ENCODE results near the gene SPACA7. TPM values are rescaled to one million over a fixed set of nuclear protein-coding genes. Genes with fewer than 3 reads are reported as not detected.

SPACA7 gene
- total and polyA plus RNA-seq, 10 of the 15 experiments (the other 5 are each of a cell fraction or from before 2014, with no cell fraction given), result not detected

GRCh38 chr13:112428704-112429103, 52.5 kb downstream of the SPACA7 start:
- in situ Hi-C loops (cut with MboI), result loop anchor here (25.0 kb wide), 1 partner anchor 1341 kb away; no protein-coding TSS in a partner anchor

More at GRCh38 chr13:112428704-112429103, 52.5 kb downstream of the SPACA7 start:
- ChIA-PET CTCF (no interaction called here), SMC1A (ENCODE audit: uncharacterized antibody, unreplicated experiment) (no interaction called here), RAD21 (ENCODE audit: unreplicated experiment) (no interaction called here), POLR2A (no interaction called here)
- Histone ChIP-seq H3K4me3 (no peak overlapping the region), H3K27me3 (replicated peaks in 1 of 2; ENCODE audit: control insufficient read depth in 2 of 2, insufficient read depth in 2 of 2, low read length in 1 of 2) (no peaks in the 10 kb centered on the region), H3K4me1 (ENCODE audit: control insufficient read depth, insufficient read depth, low read length) (no peaks in the 10 kb centered on the region), H3K4me2 (ENCODE audit: control insufficient read depth, insufficient read depth) (no peak overlapping the region), H2AFZ (ENCODE audit: control insufficient read depth, low read depth, low read length) (no peak overlapping the region), H3K9me3 (replicated peaks; ENCODE audit: control insufficient read depth, insufficient read depth, low read length) (no peaks in the 10 kb centered on the region; the same call in 2 of the 3 replicates), H3K36me3 (ENCODE audit: control insufficient read depth in 2 of 2, insufficient read depth in 2 of 2, low read length in 1 of 2) (no peaks in the 10 kb centered on the region), H3K79me2 (ENCODE audit: control insufficient read depth, insufficient read depth, low read length) (no peaks in the 10 kb centered on the region), H3K27ac (ENCODE audit: control insufficient read depth, insufficient read depth) (no peak overlapping the region), H4K20me1 (ENCODE audit: control insufficient read depth, insufficient read depth) (no peaks in the 10 kb centered on the region), H3K9ac (ENCODE audit: control insufficient read depth, insufficient read depth, low read length) (no peak overlapping the region)
- intact Hi-C loops (cut with micrococcal nuclease; ENCODE audit: unreplicated experiment), result no loop called here
- ATAC-seq, result no peak
- TF ChIP-seq ZZZ3 (IDR thresholded peaks at IDR 0.05; ENCODE audit: control insufficient read depth, insufficient read length, low read depth), result no peak
- TF ChIP-seq GABPA (IDR thresholded peaks at IDR 0.05; ENCODE audit: low read depth), result no peak
- TF ChIP-seq TCF7 (IDR thresholded peaks at IDR 0.05; ENCODE audit: borderline replicate concordance), result no peak
- no peak for TF ChIP-seq ZNF592 (IDR thresholded peaks at IDR 0.05)
- no peak for TF ChIP-seq NRF1 (conservative IDR thresholded peaks at IDR 0.05; ENCODE audit: low read depth, low read length)
- no peak for TF ChIP-seq MXI1 (IDR thresholded peaks at IDR 0.05; ENCODE audit: low read depth, low read length)
- TF ChIP-seq MEF2B (IDR thresholded peaks at IDR 0.05; ENCODE audit: partially characterized antibody, poor library complexity, severe bottlenecking), result no peak
- no peak for TF ChIP-seq SKIL (IDR thresholded peaks at IDR 0.05; ENCODE audit: low read depth, poor library complexity, severe bottlenecking)
- no peak for TF ChIP-seq SMAD1 (IDR thresholded peaks at IDR 0.05; ENCODE audit: low read depth, partially characterized antibody)
- no peak for TF ChIP-seq TCF12 (IDR thresholded peaks at IDR 0.05; ENCODE audit: low read depth, low read length)
- TF ChIP-seq RCOR1 (conservative IDR thresholded peaks at IDR 0.05; ENCODE audit: low read depth, low read length), result no peak
- TF ChIP-seq SMARCA5 (IDR thresholded peaks at IDR 0.05), result no peak
- TF ChIP-seq TARDBP (IDR thresholded peaks at IDR 0.05; ENCODE audit: borderline replicate concordance), result no peak
- TF ChIP-seq PAX5 (IDR thresholded peaks at IDR 0.05; ENCODE audit: borderline replicate concordance, low read depth, low read length), result no peak
- no peak for TF ChIP-seq ASH2L (IDR thresholded peaks at IDR 0.05; ENCODE audit: borderline replicate concordance, low read depth)
- no peak for TF ChIP-seq SREBF2 (IDR thresholded peaks at IDR 0.05; ENCODE audit: low read length)
- TF ChIP-seq E4F1 (IDR thresholded peaks at IDR 0.05; ENCODE audit: borderline replicate concordance, partially characterized antibody), result no peak
- no peak for FAIRE-seq
- DNase-seq (ENCODE audit: low read depth, low spot score), result no peak
- no TSS peak for BruUV-seq (replicated peaks)
